Measurements from ENCODE around the gene SNX17. TPM values are rescaled to one million over a fixed set of nuclear protein-coding genes. Genes with fewer than 3 reads are reported as not detected.

The SNX17 gene
- total and polyA plus RNA-seq, 2 of the 4 experiments (the other 2 are of a cell fraction) = 102 to 130 TPM

DNA sequence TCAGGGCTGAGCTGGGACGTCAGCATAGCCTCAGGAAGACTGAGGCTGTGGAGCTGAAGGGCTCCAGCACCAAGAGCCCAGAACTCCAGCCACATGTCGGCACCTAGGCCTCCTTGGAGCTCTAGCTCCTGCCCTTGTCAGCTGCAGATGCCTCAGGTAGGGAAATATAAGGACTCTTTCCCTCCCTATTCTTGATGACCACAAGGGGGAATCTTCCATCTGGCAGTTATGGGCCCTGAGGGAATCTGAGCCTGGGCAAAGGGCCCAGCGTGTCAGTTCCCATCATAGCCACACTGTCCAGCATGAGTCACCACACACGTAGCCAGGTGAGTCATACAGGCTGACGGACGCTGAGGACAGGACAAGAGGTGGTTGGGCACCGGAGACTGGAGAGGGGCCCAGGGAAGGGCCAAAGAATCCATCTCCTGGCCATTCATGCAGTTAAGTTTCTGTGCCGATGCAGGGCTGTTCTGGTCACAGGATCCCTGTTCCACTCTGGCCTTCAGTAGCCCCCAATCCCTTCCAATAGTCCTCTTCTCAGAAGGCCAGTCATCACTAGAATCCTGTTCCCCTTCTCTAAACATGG is 49.4 kb upstream of the SNX17 start:
- Histone ChIP-seq H2BK15ac (ENCODE audit: low read depth, low read length) (peak overlapping the region; percentile 40; the same call in 1 of the 3 replicates), H4K8ac (ENCODE audit: low read depth in 2 of 2, low read length in 2 of 2) (peak overlapping the region in 1 of 2 experiments; percentile 83), H3K4ac (ENCODE audit: low read depth, low read length) (peak overlapping the region; percentile 80), H2AFZ (replicated peaks; ENCODE audit: low read length, poor library complexity) (peak overlapping the region; percentile 67), H3K23ac (ENCODE audit: low read depth, low read length) (peak overlapping the region; percentile 89; the same call in 1 of the 2 replicates), H3K9me3 (ENCODE audit: control insufficient read depth, insufficient read depth, low read length) (no peaks in the 10 kb centered on the region), H2AK9ac (replicated peaks; ENCODE audit: low read depth, low read length, poor library complexity) (peak overlapping the region; percentile 82), H3K9me1 (ENCODE audit: insufficient read depth, low read length) (peaks cover 15% of the 10 kb centered on the region; the same call in 1 of the 2 replicates), H3K18ac (ENCODE audit: low read depth, low read length) (peak overlapping the region; percentile 66; the same call in 1 of the 2 replicates), H3K4me3 (ENCODE audit: insufficient read depth, low read depth, low read length) (peak overlapping the region; percentile 3; the same call in 1 of the 2 replicates), H3K14ac (replicated peaks; ENCODE audit: low read depth, low read length) (0 out of 2 replicates have a peak overlapping the region, but pooled peaks have one; percentile 66), H3K4me1 (ENCODE audit: control insufficient read depth, insufficient read depth, low read length) (peaks cover 7% of the 10 kb centered on the region), H3K56ac (ENCODE audit: extremely low read depth, insufficient read depth, low read length) (peak overlapping the region; percentile 69), H3K27me3 (ENCODE audit: control insufficient read depth, insufficient read depth, low read length) (no peaks in the 10 kb centered on the region), H2AK5ac (ENCODE audit: low read depth, low read length) (peak overlapping the region; percentile 75), H4K91ac (ENCODE audit: insufficient read depth, low read depth, low read length) (peak overlapping the region; percentile 74), H3K79me1 (ENCODE audit: low read depth in 1 of 2, low read length in 2 of 2) (peaks cover 28 to 48% of the 10 kb centered on the region in 2 experiments; a peak in 3 of 4 replicates), H4K5ac (ENCODE audit: low read depth, low read length) (peak overlapping the region; percentile 36; the same call in 1 of the 2 replicates), H2BK20ac (ENCODE audit: low read depth, low read length) (peak overlapping the region; percentile 72), H3K4me2 (ENCODE audit: low read depth, low read length) (peak overlapping the region; percentile 68), H2BK5ac (ENCODE audit: low read depth, low read length, poor library complexity, severe bottlenecking) (peak overlapping the region; percentile 94), H3K27ac (ENCODE audit: insufficient read depth, low read length) (peak overlapping the region; percentile 64), H3K36me3 (ENCODE audit: control insufficient read depth, insufficient read depth, low read length) (peaks cover 6% of the 10 kb centered on the region), H4K20me1 (ENCODE audit: insufficient read depth, low read length) (no peaks in the 10 kb centered on the region), H3K9ac (ENCODE audit: low read depth, low read length) (no peak overlapping the region; the same call in 1 of the 2 replicates), H2BK120ac (ENCODE audit: low read depth, low read length) (peak overlapping the region; percentile 56)
- no TSS peak for BruUV-seq (replicated peaks)
- dilution Hi-C loops (cut with HindIII; ENCODE audit: low sequenced_read_pairs, unreplicated experiment) = no loop called here
- in situ Hi-C loops (cut with MboI; ENCODE audit: low sequenced_read_pairs) = no loop called here
- ChIA-PET POLR2A (ENCODE audit: unreplicated experiment) (no interaction called here), CTCF (interaction anchor here (0.7 kb wide), 2 partner anchors 26 to 28 kb away, joined by 3 to 6 read pairs; no protein-coding TSS in a partner anchor)
- peak; percentile 99 for DNase-seq
- intact Hi-C loops (cut with micrococcal nuclease) = loop anchor here (1.0 to 5.0 kb wide), 2 partner anchors 36 to 49 kb away; partner anchors contain the start of genes EIF2B4, GTF3C2 and SNX17
- peak; percentile 74 for ATAC-seq (ENCODE audit: low read depth)
- 29% methylated on average over 3 of the region's 8 CpGs; no CpG with 5 or more reads in 1 of the 2 experiments for WGBS, 2 experiments (ENCODE audit: extremely low coverage in 2 of 2, insufficient read length in 1 of 2)
- TF ChIP-seq CEBPB (IDR thresholded peaks at IDR 0.05; ENCODE audit: low read depth, low read length) = no peak
- TF ChIP-seq, protein P1, sequence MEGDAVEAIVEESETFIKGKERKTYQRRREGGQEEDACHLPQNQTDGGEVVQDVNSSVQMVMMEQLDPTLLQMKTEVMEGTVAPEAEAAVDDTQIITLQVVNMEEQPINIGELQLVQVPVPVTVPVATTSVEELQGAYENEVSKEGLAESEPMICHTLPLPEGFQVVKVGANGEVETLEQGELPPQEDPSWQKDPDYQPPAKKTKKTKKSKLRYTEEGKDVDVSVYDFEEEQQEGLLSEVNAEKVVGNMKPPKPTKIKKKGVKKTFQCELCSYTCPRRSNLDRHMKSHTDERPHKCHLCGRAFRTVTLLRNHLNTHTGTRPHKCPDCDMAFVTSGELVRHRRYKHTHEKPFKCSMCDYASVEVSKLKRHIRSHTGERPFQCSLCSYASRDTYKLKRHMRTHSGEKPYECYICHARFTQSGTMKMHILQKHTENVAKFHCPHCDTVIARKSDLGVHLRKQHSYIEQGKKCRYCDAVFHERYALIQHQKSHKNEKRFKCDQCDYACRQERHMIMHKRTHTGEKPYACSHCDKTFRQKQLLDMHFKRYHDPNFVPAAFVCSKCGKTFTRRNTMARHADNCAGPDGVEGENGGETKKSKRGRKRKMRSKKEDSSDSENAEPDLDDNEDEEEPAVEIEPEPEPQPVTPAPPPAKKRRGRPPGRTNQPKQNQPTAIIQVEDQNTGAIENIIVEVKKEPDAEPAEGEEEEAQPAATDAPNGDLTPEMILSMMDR (conservative IDR thresholded peaks at IDR 0.05; ENCODE audit: low read depth, low read length) = peak; percentile 81
- peak; percentile 76 for TF ChIP-seq RCOR1 (IDR thresholded peaks at IDR 0.05; ENCODE audit: insufficient replicate concordance, low read length)
- TF ChIP-seq, protein P2, sequence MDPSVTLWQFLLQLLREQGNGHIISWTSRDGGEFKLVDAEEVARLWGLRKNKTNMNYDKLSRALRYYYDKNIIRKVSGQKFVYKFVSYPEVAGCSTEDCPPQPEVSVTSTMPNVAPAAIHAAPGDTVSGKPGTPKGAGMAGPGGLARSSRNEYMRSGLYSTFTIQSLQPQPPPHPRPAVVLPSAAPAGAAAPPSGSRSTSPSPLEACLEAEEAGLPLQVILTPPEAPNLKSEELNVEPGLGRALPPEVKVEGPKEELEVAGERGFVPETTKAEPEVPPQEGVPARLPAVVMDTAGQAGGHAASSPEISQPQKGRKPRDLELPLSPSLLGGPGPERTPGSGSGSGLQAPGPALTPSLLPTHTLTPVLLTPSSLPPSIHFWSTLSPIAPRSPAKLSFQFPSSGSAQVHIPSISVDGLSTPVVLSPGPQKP (IDR thresholded peaks at IDR 0.05; ENCODE audit: borderline replicate concordance, low read depth, low read length) = no peak
- no peak for TF ChIP-seq MAFK (IDR thresholded peaks at IDR 0.05; ENCODE audit: low read depth, low read length)
- no peak for TF ChIP-seq RFX5 (IDR thresholded peaks at IDR 0.05; ENCODE audit: low read depth, low read length)
- TF ChIP-seq RAD21 (IDR thresholded peaks at IDR 0.05; ENCODE audit: low read length) = peak; percentile 65
- no peak for TF ChIP-seq NFE2L2 (IDR thresholded peaks at IDR 0.05; ENCODE audit: low read depth, low read length)
- peak; percentile 79 for TF ChIP-seq POLR2A (IDR thresholded peaks at IDR 0.05; ENCODE audit: low read depth, low read length)
- TF ChIP-seq FOS (IDR thresholded peaks at IDR 0.05; ENCODE audit: low read depth, low read length) = peak; percentile 100
- 0 out of 2 replicates have a peak, but pooled peaks have one; percentile 20 for TF ChIP-seq MAZ (IDR thresholded peaks at IDR 0.05; ENCODE audit: borderline replicate concordance, low read depth, low read length)
- TF ChIP-seq SMC3 (IDR thresholded peaks at IDR 0.05; ENCODE audit: low read depth, low read length) = peak; percentile 67
- TF ChIP-seq CHD1 (IDR thresholded peaks at IDR 0.05; ENCODE audit: low read depth, low read length) = no peak
- peak; percentile 20; the same call in 1 of the 2 replicates for TF ChIP-seq MXI1 (IDR thresholded peaks at IDR 0.05; ENCODE audit: borderline replicate concordance, low read depth, low read length)

All from IMR-90 (cell line).